GM19397 (cell line): ENCODE data around the gene FAM181B.

Experiments
- ATAC-seq: cut with Tn5 transposase; IDR thresholded peaks from one replicate; pipeline ENCODE4 v1.9.1; 2021; ENCODE audit warnings: mild to moderate bottlenecking, moderate library complexity; ENCODE audit not compliant: unreplicated experiment

FAM181B gene

GRCh38 chr11:82686211-82686610, 47.5 kb downstream of the FAM181B start:
- ATAC-seq: no peak

GRCh38 chr11:82683029-82683428, 50.6 kb downstream of the FAM181B start:
- ATAC-seq: no peak

- ATAC-seq: no peak
These were observed 51.5 kb downstream of the FAM181B start for GRCh38 chr11:82682003-82682751.

GRCh38 chr11:82680252-82680651, 53.4 kb downstream of the FAM181B start:
- ATAC-seq: no peak
